Fibroblast of skin of right quadriceps (primary cell): Measurements from ENCODE around the gene DNAJB6.
"Not testable (repeated sequence)": the region's sequence is repeated elsewhere in the genome, so short reads cannot be mapped to it uniquely, and the experiment has no call there.

ENCODE experiments used
- DNase-seq: peaks from one replicate; pipeline ENCODE4 v3.0.0-alpha.2; 2013

The DNAJB6 gene

DNA sequence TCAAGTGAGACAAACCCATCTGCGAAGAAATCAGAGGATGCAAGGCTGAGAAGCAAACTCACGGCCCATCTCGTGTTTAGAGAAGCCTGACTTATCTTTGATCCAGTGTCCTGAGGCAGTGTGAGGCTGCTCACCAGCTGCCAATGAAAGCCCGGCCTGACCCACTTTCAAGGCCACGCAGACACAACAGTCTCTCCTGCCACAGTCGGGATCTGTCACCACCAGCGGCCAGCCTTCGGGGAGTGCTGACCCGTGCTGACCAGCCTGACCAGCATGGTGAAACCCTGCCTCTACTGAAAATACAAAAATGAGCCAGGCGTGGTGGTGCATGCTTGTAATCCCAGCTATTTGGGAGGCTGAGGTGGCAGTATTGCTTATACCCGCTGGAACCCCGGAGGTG lies 7.4 kb upstream of the DNAJB6 start:
- DNase-seq = no peak

DNA sequence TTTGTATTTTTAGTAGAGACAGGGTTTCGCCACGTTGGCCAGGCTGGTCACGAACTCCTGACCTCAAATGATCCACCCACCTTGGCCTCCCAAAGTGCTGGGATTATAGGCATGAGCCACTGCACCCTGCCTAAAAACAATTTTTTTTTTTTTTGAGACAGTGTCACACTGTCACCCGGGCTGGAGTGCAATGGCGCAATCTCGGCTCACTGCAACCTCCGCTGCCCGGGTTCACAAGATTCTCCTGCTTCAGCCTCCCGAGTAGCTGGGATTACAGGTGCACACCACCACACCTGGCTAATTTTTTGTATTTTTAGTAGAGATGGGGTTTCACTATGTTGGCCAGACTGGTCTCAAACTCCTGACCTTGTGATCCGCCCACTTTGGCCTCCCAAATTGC lies 6.2 kb upstream of the DNAJB6 start:
- not testable (repeated sequence) for DNase-seq

DNA sequence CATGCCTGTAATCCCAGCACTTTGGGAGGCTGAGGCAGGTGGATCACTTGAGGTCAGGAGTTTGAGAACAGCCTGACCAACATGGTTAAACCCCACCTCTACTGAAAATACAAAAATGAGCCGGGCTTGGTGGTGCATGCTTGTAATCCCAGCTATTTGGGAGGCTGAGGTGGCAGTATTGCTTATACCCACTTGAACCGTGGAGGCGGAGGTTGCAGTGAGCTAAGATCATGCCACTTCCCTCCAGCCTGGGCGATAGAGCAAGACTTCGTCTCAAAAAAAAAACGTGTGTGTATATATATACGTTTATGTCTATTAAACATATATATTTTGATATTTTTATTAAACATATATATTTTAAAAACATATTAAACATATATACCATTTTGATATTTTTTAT lies 5.8 kb upstream of the DNAJB6 start:
- DNase-seq = not testable (repeated sequence)

DNA sequence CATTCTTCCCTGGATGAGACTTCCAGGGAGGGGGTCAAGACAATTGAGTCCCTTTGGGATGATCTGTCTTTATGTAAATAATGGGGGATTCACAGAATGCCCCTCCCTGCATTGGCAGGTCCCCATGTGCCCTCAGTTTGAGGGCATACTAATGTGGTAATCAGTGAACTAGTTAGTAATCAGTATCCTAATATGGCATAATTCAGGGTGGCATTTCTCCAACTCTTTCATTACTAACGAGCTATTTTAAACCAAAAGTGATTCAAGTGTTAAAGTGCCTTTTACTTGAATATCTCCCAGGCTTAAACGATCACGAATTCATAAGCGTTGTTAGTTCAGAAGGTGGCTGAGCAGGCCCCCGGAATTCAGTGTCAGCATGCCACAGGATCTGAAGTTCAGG lies 1.6 kb upstream of the DNAJB6 start:
- no peak for DNase-seq

DNA sequence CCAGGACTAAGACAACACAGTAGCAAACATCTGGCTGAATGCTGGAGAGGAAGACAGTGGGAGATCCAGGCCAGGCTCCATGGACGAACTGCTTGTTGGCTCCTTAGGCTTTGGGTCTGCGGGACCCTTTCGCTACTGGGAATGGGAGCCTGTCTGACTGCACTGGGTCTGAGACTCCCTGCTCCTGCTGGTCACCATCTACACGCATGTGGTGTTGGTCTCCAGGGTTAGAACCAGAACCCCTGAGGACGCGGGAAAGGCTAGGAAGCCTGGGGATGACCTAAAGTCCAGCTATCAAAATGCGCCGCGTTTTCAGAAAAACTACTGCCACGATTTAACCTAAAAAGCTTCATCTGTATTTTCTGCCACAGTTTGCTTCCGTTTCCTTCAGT lies 817 bp upstream of the DNAJB6 start:
- no peak for DNase-seq

DNA sequence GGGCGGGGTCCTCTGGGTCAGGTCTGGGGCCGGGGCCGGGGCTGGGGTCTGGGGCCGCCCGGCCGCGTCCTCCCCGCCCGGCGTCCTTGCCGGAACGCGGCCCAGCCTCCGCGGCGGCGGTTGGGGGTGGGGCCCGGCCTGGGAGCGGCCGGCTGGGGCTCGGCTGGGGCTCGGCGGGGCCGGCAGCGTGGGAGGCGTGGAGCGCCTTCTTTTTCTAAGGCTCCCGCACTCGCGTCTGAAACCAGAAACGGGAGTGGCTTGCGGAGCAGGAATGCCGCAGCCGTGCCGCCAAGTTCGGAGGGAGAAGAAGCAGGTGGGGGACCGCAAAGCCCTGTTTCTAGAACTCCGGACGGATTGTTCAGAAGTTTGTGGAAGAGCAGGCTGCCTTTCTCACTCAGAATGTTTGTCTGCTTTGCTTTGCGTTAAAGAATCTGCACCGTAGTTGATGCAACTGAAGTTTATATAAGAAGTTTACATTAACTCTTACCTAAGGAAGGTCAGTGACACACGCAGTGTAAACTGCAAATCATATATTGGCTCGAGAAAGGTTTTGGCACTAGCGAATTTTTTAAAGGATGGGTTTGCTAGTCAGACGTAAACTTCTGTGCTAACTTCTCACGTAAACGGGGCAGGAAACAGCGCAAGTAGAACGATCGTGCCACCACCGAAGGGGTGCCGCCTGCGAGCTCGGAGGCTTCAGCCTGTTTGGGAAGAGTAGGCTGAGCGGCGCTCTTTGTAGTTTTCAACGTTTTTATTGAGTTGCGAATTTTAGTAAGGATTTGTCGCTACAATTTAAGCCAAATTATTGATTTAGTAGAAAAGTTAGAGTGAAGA lies 729 bp downstream of the DNAJB6 start:
- peak; percentile 41 for DNase-seq

DNA sequence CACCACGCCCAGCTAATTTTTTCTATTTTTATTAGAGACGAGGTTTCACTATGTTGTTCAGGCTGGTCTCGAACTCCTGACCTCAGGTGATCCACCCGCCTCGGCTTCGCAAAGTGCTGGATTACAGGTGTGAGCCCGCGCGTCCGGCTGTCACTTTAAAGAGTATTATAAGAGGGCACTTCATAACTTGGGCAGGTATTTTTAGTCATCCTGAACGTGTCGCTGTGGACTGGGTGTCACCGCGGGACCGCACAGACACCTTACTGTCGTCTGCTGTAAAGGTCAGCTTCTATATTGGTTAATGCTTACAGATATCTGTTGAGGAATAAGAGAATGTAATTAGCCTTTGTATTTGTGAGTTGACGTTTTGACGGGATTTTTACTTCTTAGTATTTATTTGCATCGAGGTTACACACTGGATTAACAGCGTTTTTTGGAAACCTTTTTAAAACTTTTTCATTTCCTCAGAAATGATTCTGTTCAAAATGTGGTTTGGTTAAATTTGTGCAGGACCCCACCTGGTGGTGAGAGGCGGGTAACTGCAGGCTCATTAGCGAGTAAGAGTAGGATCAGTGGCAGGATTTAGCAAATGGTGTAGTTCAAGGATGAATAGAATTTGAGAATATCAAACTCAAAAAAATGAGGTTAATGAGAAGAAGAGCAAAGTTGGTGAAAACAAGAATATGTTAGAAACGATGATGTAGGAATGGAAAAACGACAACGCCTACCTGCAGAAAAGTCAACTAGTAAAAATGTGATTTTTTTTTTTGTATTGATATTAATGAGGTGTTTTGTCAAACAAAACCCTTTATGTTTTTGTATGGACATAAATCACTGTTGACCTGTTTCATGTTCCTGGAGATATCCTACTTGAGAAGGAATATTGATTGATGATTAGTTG lies 3.2 kb downstream of the DNAJB6 start:
- peak; percentile 75 for DNase-seq

DNA sequence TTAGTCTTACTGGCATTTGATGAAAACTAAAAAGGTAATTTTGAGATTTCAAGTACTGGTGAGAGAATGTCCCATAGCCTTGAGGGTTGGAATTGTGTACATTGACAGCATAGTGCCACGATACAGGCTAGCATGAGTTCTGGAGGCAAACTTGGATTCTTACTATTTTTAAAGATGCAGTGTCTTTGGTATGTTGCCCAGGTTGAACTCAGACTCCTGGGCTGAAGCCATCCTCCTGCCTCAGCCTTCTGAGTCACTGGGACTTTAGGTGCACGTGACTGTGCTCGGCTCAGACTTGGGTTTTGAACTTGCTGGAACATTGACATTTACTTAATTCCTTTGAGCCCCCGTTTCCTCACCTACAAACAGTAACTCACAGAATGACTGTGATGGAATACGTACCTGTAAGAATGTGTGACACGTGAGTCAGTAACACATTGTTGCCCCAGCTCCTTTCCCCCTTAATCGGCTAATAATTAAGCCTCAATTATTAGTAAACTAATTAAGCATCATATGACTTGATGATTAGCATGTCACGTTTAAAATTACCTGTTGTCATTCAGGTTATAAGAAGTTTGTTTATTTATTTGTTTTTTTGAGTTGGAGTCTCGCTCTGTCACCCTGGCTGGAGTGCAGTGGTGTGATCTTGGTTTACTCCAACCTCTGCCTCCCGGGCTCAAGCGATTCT lies 10.6 kb downstream of the DNAJB6 start:
- peak; percentile 64 for DNase-seq

DNA sequence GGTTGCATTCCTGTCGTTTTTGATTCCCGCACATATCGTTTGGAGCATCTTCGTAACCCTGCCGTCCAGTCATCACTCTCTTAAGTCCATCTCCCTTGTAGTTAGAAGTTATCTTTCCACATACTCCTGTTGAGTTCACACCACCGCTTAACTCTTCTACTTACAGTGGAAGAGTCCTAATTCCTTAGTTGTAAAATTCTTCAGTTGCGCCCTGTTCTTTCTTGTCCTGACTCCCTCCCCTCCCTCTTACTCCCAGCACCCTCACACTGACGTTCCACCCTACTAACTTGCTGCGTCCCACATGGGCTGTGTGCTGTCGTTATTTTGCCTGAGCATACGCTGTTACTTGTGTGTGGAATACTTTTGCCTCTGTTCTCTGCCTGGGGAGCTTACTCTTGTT lies 11.7 kb downstream of the DNAJB6 start:
- no peak for DNase-seq

DNA sequence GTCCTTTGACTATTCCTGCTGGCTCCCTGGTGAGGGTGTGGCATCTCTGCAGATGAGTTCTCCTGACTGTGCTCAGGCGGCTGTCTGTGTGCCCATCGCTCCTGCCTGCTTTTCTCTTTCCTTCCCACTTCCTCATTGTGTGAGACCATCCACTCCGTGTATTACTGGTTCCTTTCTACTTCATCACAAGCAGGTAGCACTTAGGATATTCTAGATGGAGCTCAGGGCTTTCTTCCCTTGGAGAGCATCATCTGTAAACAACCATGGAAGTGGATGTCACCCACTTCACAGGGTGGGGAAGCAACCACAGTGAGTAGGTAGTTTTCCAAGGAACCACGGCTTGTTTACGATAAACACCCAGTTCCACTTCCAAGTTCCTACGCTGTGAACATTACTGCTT lies 15.7 kb downstream of the DNAJB6 start:
- no peak for DNase-seq

DNA sequence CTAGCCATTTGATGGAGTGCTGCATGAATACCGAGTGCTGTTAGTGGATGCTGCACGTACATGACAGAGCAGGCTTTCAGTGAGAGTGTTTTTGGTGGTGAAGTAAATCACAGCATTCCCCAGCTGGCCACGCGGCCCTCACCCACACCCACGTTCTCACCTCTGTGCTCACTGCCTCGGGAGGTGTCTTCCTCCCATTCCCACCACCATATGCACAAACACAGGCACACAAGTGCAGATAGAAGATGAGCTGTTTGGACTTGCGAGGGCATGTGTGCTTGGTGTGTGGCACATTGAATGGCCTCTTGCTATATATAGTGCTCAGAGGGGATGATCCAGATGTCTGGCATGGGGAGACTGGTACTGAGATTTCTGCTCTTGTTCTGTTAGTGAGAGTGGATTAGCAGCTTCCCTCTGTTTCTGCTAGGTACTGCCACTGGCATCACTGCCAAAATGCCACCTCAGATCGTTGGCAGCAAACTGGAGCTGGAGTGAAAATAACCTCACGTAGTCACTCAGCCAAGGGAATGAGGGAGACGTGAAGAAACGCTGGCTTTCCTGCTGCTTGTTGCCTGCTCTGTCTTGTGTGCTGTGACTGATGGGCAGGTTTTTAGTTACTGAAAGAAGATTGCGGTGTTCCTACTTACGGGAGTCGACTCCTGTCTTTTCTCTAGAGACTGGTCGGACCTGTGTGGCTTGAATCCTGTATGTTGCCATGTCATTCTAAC lies 19.1 kb downstream of the DNAJB6 start:
- DNase-seq = no peak

DNA sequence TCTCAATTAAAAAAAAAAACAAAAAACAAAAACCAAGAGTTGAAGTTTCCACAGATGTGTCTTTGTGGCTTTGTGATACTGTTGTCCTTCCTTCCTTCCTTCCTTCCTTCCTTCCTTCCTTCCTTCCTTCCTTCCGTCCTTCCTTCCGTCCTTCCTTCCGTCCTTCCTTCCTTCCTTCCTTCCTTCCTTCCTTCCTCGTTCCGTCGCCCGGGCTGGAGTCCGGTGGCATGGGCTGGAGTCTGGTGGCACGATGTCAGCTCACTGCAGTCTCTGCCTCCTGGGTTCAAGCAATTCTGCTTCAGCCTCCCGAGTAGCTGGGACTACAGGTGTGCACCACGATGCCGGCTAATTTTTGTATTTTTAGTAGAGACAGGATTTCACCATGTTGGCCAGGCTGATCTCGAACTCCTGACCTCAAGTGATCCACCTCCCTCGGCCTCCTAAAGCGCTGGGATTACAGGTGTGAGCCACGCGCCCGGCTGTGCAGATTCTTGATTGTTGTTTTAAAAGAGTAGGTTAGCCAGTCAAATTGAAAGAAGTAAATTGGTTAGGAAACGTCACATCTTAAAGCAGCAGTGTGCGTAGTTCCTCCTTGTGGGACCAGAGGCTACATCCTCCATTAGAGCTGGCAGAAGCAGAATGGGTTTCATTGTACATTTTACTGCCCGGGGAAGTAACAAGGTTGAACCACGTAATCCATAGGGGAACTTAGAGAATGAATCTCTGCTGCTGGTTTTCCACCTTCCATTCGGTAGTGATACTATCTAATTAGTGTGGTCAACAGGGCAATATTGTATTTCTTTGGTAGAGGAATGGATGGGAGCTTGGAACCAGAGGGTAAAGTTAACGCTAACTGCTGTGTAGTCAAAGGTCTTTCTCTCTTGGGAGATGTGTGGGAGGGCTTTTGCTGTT lies 20.6 kb downstream of the DNAJB6 start:
- no peak for DNase-seq

DNA sequence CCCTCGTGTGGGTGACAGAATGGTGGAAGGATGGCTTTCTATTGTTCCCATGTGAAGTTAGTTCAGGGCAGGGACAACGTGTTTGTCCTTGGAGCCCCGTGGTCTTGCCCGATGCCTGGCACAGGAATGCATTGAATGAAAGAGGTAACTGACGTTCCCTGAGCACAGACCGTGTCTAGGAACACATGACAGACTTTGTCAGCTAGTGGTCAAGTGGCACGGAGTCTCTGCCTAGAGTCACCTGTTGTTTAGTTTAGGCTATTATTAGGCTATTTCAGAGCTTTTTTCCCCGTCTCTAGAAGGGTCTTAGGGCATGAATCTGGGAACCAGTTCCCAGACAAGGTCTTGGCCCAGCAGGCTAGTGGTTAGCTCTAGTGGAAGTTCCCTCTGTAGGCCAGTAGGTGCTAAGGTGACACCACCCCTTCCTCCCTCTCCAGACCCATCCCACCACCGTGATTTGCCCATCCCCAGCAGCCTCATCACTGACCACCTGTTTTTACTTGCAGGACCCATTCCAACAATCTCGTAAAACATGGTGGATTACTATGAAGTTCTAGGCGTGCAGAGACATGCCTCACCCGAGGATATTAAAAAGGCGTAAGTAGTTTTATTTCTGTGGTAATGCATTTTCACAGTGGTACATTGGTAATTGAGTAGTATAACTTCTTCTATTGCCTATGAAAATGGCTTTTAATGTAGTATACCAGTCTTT lies 21.4 kb downstream of the DNAJB6 start:
- DNase-seq = no peak

DNA sequence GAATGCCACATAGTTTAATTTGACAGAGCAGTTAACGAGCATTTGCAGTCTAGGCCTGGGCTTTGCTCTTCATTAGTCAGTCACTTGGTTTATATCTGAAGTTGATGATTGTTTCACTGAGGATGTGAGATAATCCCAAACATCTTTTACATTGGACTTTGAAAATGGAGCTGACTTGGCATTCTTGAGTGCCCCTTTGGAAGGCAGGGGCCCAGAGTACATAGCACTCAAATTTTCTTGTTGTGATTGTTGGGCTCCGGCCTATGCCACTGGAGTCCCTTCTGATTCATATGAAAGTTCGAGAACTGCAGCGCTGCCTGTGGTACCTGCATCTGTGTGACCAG lies 21.9 kb downstream of the DNAJB6 start:
- DNase-seq = no peak

DNA sequence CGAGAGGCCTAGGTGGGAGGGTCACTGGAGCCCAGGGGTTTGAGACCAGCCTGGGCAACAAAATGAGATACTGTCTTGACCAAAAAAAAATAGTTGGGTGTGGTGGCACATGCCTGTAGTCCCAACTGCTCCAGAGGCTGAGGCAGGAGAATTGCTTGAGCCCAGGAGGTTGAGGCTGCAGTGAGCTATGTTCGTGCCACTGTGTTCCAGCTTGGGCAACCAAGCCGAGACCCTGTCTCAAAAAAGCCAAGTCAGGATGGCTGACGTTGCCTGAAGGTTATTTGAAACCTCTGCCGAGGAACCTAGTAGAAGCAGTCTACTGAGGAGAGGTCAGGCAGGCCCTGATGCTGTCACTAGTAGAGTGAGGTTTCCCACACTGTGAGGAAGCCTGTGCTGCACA lies 22.8 kb downstream of the DNAJB6 start:
- DNase-seq = no peak

DNA sequence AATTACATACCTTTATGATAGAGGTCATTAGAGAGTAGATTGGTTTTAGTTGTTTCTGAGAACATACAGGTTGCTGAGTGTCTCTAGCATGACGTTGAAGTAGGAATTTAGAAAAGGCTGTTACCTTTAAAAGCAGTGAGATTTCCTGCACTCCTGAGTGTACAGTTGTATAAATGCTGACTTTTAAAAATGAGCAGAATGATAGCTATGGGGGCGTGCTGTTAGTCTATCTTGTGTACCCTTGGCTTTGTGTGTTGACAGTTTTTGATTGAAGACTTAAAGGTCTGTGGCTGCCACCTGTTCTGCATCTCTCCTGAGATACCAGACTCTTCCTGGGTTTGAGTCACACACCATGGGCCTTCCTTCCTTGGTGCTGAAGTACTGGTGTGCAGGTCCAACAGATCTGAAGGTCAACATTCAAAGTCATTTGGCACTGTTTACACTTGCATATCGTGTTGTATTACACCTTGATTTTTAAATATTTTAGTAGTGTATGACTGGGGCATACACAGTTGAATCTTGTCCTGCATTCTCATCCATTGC lies 23.8 kb downstream of the DNAJB6 start:
- DNase-seq = no peak

DNA sequence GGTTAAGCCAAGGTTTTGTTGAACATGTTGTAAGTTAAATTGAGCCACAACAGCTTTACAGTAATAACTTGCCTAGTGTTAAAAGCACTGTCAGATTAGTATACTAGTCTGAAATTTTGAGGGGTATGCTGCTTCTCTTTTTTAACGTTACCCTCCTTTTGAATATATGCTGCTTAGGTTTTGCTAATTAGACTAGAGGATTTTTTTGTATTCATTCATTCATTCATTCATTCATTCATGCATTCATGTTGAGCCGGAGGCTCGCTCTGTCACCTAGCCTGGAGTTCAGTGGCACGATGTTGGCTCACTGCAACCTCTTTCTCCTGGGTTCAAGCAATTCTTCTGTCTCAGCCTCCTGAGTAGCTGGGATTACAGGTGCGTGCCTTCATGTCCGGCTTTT lies 24.7 kb downstream of the DNAJB6 start:
- no peak for DNase-seq

DNA sequence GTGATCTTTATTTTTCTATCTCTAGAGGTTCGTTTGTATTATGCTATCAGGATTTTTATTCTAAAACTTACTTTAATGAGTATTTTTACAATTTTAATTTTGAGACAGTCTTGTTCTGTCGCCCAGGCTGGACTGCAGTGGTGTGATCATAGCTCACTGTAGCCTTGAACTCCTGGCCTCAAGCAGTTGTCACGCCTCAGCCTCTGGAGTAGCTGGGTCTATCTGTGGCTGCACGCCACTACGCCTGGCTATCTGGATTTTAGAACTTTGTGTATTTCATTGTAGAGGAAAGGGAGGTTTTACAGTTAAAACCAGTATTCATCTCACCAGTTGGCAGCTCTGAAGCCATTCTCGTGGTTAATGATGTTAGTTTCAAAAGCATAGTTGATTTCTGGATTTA lies 25.9 kb downstream of the DNAJB6 start:
- no peak for DNase-seq

DNA sequence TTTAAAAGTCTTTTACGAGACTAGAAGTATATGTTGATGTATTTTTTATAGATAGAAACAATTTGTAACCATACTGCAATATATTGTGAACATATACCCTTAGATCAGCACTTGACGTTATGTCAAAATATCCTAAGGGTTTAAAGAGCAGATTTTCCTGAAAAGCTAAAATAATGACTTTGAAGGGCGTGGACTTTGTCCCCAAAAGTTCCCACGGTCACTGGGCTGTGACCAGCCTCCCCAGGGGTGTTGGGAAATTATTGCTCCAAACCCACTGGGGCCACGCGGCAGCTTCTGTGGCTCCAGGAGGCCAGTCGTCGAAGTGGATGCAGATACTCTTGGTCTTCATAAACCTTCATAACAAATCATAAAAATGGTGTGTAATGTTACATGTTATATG lies 29.9 kb downstream of the DNAJB6 start:
- DNase-seq = no peak

DNA sequence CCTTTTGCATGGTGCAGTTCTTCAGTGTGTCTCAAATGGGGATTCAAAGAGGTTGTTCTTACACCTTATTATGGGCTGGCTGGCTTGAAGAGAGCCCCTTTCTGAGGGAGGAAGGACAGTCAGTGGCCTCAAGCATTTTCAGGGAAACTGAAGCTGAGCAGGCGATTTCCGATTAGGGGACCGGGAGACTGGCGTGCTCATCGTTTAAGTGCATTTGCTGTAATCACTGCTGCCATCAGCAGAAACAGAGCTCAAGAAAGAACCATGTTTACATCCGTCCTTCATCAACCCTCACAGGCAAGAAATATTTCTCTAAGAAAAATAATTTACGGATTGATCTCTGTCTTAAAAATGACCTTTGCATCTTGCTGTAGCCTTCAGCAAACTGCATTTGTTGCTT lies 32.2 kb downstream of the DNAJB6 start:
- DNase-seq = no peak

DNA sequence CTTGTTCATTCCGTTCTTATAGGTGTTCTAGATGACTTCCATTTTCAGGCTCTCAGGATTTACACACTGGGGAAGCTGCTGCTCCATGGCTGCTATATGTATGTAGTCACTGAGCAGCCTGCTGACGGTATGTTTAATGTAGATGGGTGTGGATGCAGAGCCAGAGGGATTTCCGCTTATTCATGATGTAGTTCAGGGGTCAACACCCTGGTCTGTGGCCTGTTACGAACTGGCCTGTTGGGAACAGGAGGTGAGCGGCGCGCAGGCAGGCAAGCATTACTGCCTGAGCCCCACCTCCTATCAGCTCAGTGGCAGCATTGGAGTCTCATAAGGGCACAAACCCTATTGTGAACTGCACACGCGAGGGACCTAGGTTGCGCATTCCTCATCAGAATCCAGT lies 33.9 kb downstream of the DNAJB6 start:
- no peak for DNase-seq
